ENCODE measurements around the gene AFTPH. TPM values are rescaled to one million over a fixed set of nuclear protein-coding genes. Genes with fewer than 3 reads are reported as not detected.

AFTPH gene
- total and polyA plus RNA-seq, 9 of the 15 experiments (the other 6 are each of a cell fraction or from before 2014, with no cell fraction given): 8.0 to 26.2 (median 13.8) TPM

DNA sequence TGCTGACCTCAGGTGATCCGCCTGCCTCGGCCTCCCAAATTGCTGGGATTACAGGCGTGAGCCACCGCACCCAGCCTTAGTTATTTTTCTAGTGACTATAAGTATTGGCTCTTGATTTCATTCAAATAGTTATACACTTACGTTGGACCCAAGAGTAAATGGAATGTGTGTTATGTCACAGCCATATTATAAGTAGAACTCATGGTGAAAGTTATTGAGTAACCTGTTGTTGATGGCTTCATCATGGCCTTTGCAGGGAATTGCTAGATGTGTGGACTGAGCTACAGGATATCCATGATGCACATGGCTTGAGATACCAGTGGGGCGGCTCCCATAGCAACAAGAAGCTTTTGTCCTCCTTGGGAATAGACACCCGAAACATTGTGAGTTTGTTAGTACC, 44.7 kb downstream of the AFTPH start:
- 92% methylated on average over 7 of the region's 7 CpGs for WGBS (ENCODE audit: insufficient coverage, low coverage, missing lambda C conversion rate)
- H4K20me1 ChIP-seq (replicated peaks; ENCODE audit: control insufficient read depth, insufficient read depth, low read length): no peaks in the 10 kb centered on the region
- ChIA-PET POLR2A (no interaction called here), CTCF (ENCODE audit: low intra/inter-chr PET ratio) (no interaction called here)
- H3K79me2 ChIP-seq (ENCODE audit: control insufficient read depth, insufficient read depth, low read length): no peaks in the 10 kb centered on the region
- intact Hi-C loops (cut with micrococcal nuclease): no loop called here
- TF ChIP-seq ZNF778 (CRISPR knock-in tag; IDR thresholded peaks at IDR 0.05): no peak
- TF ChIP-seq ZNF551 (CRISPR knock-in tag; IDR thresholded peaks at IDR 0.05): no peak
- TF ChIP-seq PHF21A (IDR thresholded peaks at IDR 0.05; ENCODE audit: borderline replicate concordance, low read depth): no peak
- H3K4me2 ChIP-seq (ENCODE audit: insufficient read depth, low read length): no peak overlapping the region
- no peaks in the 10 kb centered on the region for H3K9me1 ChIP-seq (ENCODE audit: control insufficient read depth, insufficient read depth, low read length)
- ATAC-seq (no peak), FAIRE-seq (no peak), DNase-seq (ENCODE audit: extremely low read depth in 1 of 4, low spot score in 3 of 4) (no peak)
- no peaks in the 10 kb centered on the region for H3K9me3 ChIP-seq (replicated peaks; ENCODE audit: control insufficient read depth, insufficient read depth, low read depth, low read length)
- in situ Hi-C loops (cut with MboI): no loop called here
- no peak overlapping the region for H3K9ac ChIP-seq (ENCODE audit: insufficient read depth in 1 of 2, low read depth in 2 of 2, low read length in 2 of 2)
- no peak overlapping the region for H2AFZ ChIP-seq (ENCODE audit: low read depth, low read length)
- no TSS peak for BruUV-seq (replicated peaks)
- H3K27ac ChIP-seq (ENCODE audit: extremely low read depth, low read depth, low read length): no peak overlapping the region
- H3K4me1 ChIP-seq (replicated peaks in 1 of 2; ENCODE audit: control insufficient read depth in 2 of 2, insufficient read depth in 2 of 2, low read length in 2 of 2): no peaks in the 10 kb centered on the region
- no peaks in the 10 kb centered on the region for H3K27me3 ChIP-seq (ENCODE audit: control insufficient read depth in 2 of 2, insufficient read depth in 2 of 2, low read length in 2 of 2)
- H3K4me3 ChIP-seq: no peak overlapping the region
- H3K36me3 ChIP-seq (ENCODE audit: control insufficient read depth, insufficient read depth, low read length): peaks cover 20% of the 10 kb centered on the region

DNA sequence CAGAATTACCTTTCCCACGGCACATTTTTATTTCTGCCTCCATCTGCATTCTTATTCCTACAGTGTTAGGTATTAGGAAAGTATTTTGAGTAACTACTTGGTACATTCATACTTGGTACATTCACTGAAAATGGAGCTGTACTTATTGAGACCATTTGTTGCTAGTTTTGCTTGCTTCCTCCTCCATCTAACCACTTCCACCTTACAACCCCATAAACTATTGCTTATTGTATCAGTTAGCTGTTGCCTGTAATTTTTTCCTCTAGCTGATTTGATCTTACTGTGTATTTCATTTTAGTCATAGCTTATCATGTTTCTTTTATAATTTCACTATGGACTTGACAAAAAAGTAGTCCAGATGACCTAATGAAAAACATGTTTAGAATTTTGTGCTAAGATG, 50.7 kb downstream of the AFTPH start:
- Histone ChIP-seq H3K36me3 (ENCODE audit: control insufficient read depth, insufficient read depth, low read length) (peaks cover 27% of the 10 kb centered on the region; the same call in 2 of the 3 replicates), H3K9me1 (ENCODE audit: control insufficient read depth, insufficient read depth, low read length) (no peaks in the 10 kb centered on the region), H4K20me1 (replicated peaks; ENCODE audit: control insufficient read depth, insufficient read depth, low read length) (no peaks in the 10 kb centered on the region), H3K4me1 (replicated peaks in 1 of 2; ENCODE audit: control insufficient read depth in 2 of 2, insufficient read depth in 2 of 2, low read length in 2 of 2) (no peaks in the 10 kb centered on the region), H3K9me3 (replicated peaks; ENCODE audit: control insufficient read depth, insufficient read depth, low read depth, low read length) (no peaks in the 10 kb centered on the region), H3K4me2 (ENCODE audit: insufficient read depth, low read length) (no peak overlapping the region), H3K27ac (ENCODE audit: extremely low read depth, low read depth, low read length) (no peak overlapping the region), H3K79me2 (ENCODE audit: control insufficient read depth, insufficient read depth, low read length) (no peaks in the 10 kb centered on the region), H3K27me3 (ENCODE audit: control insufficient read depth in 2 of 2, insufficient read depth in 2 of 2, low read length in 2 of 2) (no peaks in the 10 kb centered on the region), H2AFZ (ENCODE audit: low read depth, low read length) (no peak overlapping the region), H3K9ac (ENCODE audit: insufficient read depth in 1 of 2, low read depth in 2 of 2, low read length in 2 of 2) (no peak overlapping the region), H3K4me3 (no peak overlapping the region)
- ChIA-PET POLR2A (no interaction called here), CTCF (ENCODE audit: low intra/inter-chr PET ratio) (no interaction called here)
- FAIRE-seq (no peak), ATAC-seq (no peak), DNase-seq (ENCODE audit: extremely low read depth in 1 of 4, low spot score in 3 of 4) (no peak)
- WGBS (ENCODE audit: insufficient coverage, low coverage, missing lambda C conversion rate): 89% methylated on average over 1 of the region's 1 CpG
- intact Hi-C loops (cut with micrococcal nuclease) (no loop called here), in situ Hi-C loops (cut with MboI) (loop anchor here (10.0 kb wide), 1 partner anchor 240 kb away; no protein-coding TSS in a partner anchor)
- TF ChIP-seq ZNF217 (CRISPR knock-in tag; IDR thresholded peaks at IDR 0.05): no peak
- TF ChIP-seq, protein P1, sequence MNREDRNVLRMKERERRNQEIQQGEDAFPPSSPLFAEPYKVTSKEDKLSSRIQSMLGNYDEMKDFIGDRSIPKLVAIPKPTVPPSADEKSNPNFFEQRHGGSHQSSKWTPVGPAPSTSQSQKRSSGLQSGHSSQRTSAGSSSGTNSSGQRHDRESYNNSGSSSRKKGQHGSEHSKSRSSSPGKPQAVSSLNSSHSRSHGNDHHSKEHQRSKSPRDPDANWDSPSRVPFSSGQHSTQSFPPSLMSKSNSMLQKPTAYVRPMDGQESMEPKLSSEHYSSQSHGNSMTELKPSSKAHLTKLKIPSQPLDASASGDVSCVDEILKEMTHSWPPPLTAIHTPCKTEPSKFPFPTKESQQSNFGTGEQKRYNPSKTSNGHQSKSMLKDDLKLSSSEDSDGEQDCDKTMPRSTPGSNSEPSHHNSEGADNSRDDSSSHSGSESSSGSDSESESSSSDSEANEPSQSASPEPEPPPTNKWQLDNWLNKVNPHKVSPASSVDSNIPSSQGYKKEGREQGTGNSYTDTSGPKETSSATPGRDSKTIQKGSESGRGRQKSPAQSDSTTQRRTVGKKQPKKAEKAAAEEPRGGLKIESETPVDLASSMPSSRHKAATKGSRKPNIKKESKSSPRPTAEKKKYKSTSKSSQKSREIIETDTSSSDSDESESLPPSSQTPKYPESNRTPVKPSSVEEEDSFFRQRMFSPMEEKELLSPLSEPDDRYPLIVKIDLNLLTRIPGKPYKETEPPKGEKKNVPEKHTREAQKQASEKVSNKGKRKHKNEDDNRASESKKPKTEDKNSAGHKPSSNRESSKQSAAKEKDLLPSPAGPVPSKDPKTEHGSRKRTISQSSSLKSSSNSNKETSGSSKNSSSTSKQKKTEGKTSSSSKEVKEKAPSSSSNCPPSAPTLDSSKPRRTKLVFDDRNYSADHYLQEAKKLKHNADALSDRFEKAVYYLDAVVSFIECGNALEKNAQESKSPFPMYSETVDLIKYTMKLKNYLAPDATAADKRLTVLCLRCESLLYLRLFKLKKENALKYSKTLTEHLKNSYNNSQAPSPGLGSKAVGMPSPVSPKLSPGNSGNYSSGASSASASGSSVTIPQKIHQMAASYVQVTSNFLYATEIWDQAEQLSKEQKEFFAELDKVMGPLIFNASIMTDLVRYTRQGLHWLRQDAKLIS (CRISPR knock-in tag; IDR thresholded peaks at IDR 0.05): no peak
- TF ChIP-seq ZBTB1 (CRISPR knock-in tag; IDR thresholded peaks at IDR 0.05; ENCODE audit: borderline replicate concordance, low read depth): no peak
- no TSS peak for BruUV-seq (replicated peaks)

Data from K562 (cell line).